PC-3 (cell line): ENCODE results near the gene PRMT3. TPM values are rescaled to one million over a fixed set of nuclear protein-coding genes. Genes with fewer than 3 reads are reported as not detected.

Experiments
- ATAC-seq: fragments of 200-7000 bp; cut with Tn5 transposase; 2 replicates; pipeline ENCODE4 v1.9.1; 2020; ENCODE audit warnings: mild to moderate bottlenecking, moderate library complexity
- BruUV-seq: library from RNA; stranded (reverse); fragments of 400-500 nt; replicated peaks from 2 replicates; lab custom pipeline; 2021; lab: Mats Ljungman, UMichigan
- CTCF ChIA-PET: fragments of 300-600 bp; sonication (Branson Sonifier 250); formaldehyde crosslinking; loops from one replicate; lab custom pipeline; 2022; ENCODE audit warnings: antibody characterized with exemption; lab: Charles Lee
- POLR2A ChIA-PET: fragments of 300-600 bp; sonication (Branson Sonifier 250); formaldehyde crosslinking; loops from one replicate; lab custom pipeline; 2022; ENCODE audit warnings: antibody characterized with exemption; ENCODE audit not compliant: unreplicated experiment; lab: Charles Lee
- DNase-seq: peaks from one replicate; pipeline ENCODE4 v3.0.0-alpha.2; 2015
- H2AFZ ChIP-seq: fragments of 300-600 bp; sonication (generic); 2 replicates; pipeline ENCODE4 v1.6.0; 2016; ENCODE audit warnings: antibody characterized with exemption, low read length
- H3F3A ChIP-seq: fragments of 300-600 bp; sonication (generic); one replicate; pipeline ENCODE4 v1.6.0; 2017; ENCODE audit warnings: antibody characterized with exemption, low read length, control low read depth, mild to moderate bottlenecking; ENCODE audit not compliant: unreplicated experiment
- H3K27ac ChIP-seq: fragments of 300-600 bp; sonication (generic); 2 replicates; pipeline ENCODE4 v1.5.1; 2016; ENCODE audit warnings: mild to moderate bottlenecking, low read length
- H3K27me3 ChIP-seq: fragments of 300-600 bp; sonication (generic); 2 replicates; pipeline ENCODE4 v1.6.1; 2016; ENCODE audit warnings: low read length, mixed read lengths
- H3K36me3 ChIP-seq: fragments of 300-600 bp; sonication (generic); 2 replicates; pipeline ENCODE4 v1.6.1; 2016; ENCODE audit warnings: low read depth, mixed run types, low read length, mixed read lengths
- H3K4me1 ChIP-seq: fragments of 300-600 bp; sonication (generic); 2 replicates; pipeline ENCODE4 v1.5.1; 2016; ENCODE audit warnings: low read length; ENCODE audit not compliant: insufficient read depth
- H3K4me2 ChIP-seq: fragments of 300-600 bp; sonication (generic); 2 replicates; pipeline ENCODE4 v1.6.0; 2016; ENCODE audit warnings: low read length
- H3K4me3 ChIP-seq: fragments of 300-600 bp; sonication (generic); 2 replicates; pipeline ENCODE4 v1.5.1; 2016; ENCODE audit warnings: mild to moderate bottlenecking, low read length, mixed read lengths
- H3K79me2 ChIP-seq: fragments of 300-600 bp; sonication (generic); 2 replicates; pipeline ENCODE4 v1.6.1; 2017; ENCODE audit warnings: low read length, mixed read lengths
- H3K9ac ChIP-seq: fragments of 300-600 bp; sonication (generic); 2 replicates; pipeline ENCODE4 v1.6.0; 2016; ENCODE audit warnings: mild to moderate bottlenecking, low read length
- H3K9me2 ChIP-seq: fragments of 300-600 bp; sonication (generic); replicated peaks from 2 replicates; pipeline ENCODE4 v1.6.1; 2016; ENCODE audit warnings: mixed run types, low read length, mixed read lengths
- H3K9me3 ChIP-seq: fragments of 300-600 bp; sonication (generic); 2 replicates; pipeline ENCODE4 v1.6.1; 2016; ENCODE audit warnings: low read length, mixed read lengths
- H4K20me1 ChIP-seq: fragments of 300-600 bp; sonication (generic); 2 replicates; pipeline ENCODE4 v1.6.1; 2016; ENCODE audit warnings: low read length, mixed read lengths
- CTCF ChIP-seq: fragments of 300-600 bp; sonication (generic); conservative IDR thresholded peaks from 2 replicates; pipeline ENCODE4 v1.5.1; 2017; ENCODE audit warnings: antibody characterized with exemption, low read depth, mild to moderate bottlenecking, low read length
- EZH2 ChIP-seq: fragments of 300-600 bp; sonication (generic); IDR thresholded peaks from one replicate; pipeline ENCODE4 v1.6.1; 2017; ENCODE audit warnings: antibody characterized with exemption, mild to moderate bottlenecking, low read length; ENCODE audit not compliant: unreplicated experiment
- EZH2phosphoT487 ChIP-seq: fragments of 300-600 bp; sonication (generic); IDR thresholded peaks from 2 replicates; pipeline ENCODE4 v1.6.1; 2018; ENCODE audit warnings: mild to moderate bottlenecking, antibody characterized with exemption, low read length, borderline replicate concordance
- intact Hi-C: fragments of 100-400 bp; cut with micrococcal nuclease; formaldehyde crosslinking; loops from 2 replicates; pipeline ENCODE4 v1.9.0; 2023
- total RNA-seq: library from RNA; depleted of rRNA; stranded (reverse); fragments of >200 nt; gene quantifications from 2 replicates; pipeline ENCODE4 v1.2.3, GENCODE V29; 2014

Gene PRMT3
- total RNA-seq, 1 experiment from 2014 or later: 43.7 TPM

- no peak overlapping the region for H3K4me2 ChIP-seq
- ATAC-seq (no peak; the same call in 1 of the 2 replicates), DNase-seq (peak; percentile 24)
- H2AFZ ChIP-seq: peak overlapping the region; percentile 60; the same call in 1 of the 2 replicates
- no peak overlapping the region for H3K9ac ChIP-seq
- no peaks in the 10 kb centered on the region for H3F3A ChIP-seq
- intact Hi-C loops: loop anchor here (5.0 kb wide), 1 partner anchor 803 kb away; no protein-coding TSS in a partner anchor
- H3K36me3 ChIP-seq: no peaks in the 10 kb centered on the region
- no peaks in the 10 kb centered on the region for H4K20me1 ChIP-seq
- H3K9me3 ChIP-seq: no peaks in the 10 kb centered on the region
- ChIA-PET CTCF (no interaction called here), POLR2A (no interaction called here)
- TF ChIP-seq EZH2 (no peak), CTCF (no peak), EZH2phosphoT487 (no peak)
- H3K4me3 ChIP-seq: no peak overlapping the region
- H3K4me1 ChIP-seq: peaks cover 41% of the 10 kb centered on the region
- H3K27me3 ChIP-seq: no peaks in the 10 kb centered on the region
- BruUV-seq: TSS peak; percentile 31
- no peak overlapping the region for H3K27ac ChIP-seq
- peaks cover 21% of the 10 kb centered on the region for H3K79me2 ChIP-seq
- no peaks in the 10 kb centered on the region for H3K9me2 ChIP-seq
These were observed 26.9 kb upstream of the PRMT3 start for GRCh38 chr11:20360650-20361049.

- TF ChIP-seq EZH2 (no peak), EZH2phosphoT487 (no peak), CTCF (no peak)
- Histone ChIP-seq H3K4me3 (no peak overlapping the region), H3K4me1 (peaks cover 56% of the 10 kb centered on the region), H3K9me3 (no peaks in the 10 kb centered on the region), H3K4me2 (no peak overlapping the region), H4K20me1 (no peaks in the 10 kb centered on the region), H3K9me2 (no peaks in the 10 kb centered on the region), H3K27ac (no peak overlapping the region), H3K79me2 (peaks cover 29% of the 10 kb centered on the region), H3K9ac (no peak overlapping the region), H3K27me3 (no peaks in the 10 kb centered on the region), H3K36me3 (no peaks in the 10 kb centered on the region), H3F3A (peaks cover 7% of the 10 kb centered on the region), H2AFZ (no peak overlapping the region)
- ChIA-PET POLR2A (no interaction called here), CTCF (no interaction called here)
- intact Hi-C loops: loop anchor here (5.0 kb wide), 1 partner anchor 805 kb away; no protein-coding TSS in a partner anchor
- ATAC-seq (no peak), DNase-seq (no peak)
- no TSS peak for BruUV-seq
These were observed 25.0 kb upstream of the PRMT3 start for GRCh38 chr11:20362481-20362880.

GRCh38 chr11:20363149-20363499, 24.4 kb upstream of the PRMT3 start:
- peak overlapping the region; percentile 89 for H3K27ac ChIP-seq
- POLR2A ChIA-PET: no interaction called here
- peaks cover 29% of the 10 kb centered on the region for H3K79me2 ChIP-seq
- CTCF ChIA-PET: no interaction called here
- H3K4me2 ChIP-seq: peak overlapping the region; percentile 81
- BruUV-seq: no TSS peak
- H3K4me3 ChIP-seq: peak overlapping the region; percentile 67
- TF ChIP-seq CTCF (no peak), EZH2 (no peak), EZH2phosphoT487 (no peak)
- no peak for ATAC-seq
- H3K9me2 ChIP-seq: no peaks in the 10 kb centered on the region
- H3K27me3 ChIP-seq: no peaks in the 10 kb centered on the region
- peak; percentile 5 for DNase-seq
- H3K4me1 ChIP-seq: peaks cover 58% of the 10 kb centered on the region
- intact Hi-C loops: loop anchor here (5.0 kb wide), 1 partner anchor 806 kb away; no protein-coding TSS in a partner anchor
- peak overlapping the region; percentile 74 for H2AFZ ChIP-seq
- no peaks in the 10 kb centered on the region for H3K36me3 ChIP-seq
- peaks cover 8% of the 10 kb centered on the region for H3F3A ChIP-seq
- H3K9me3 ChIP-seq: no peaks in the 10 kb centered on the region
- H4K20me1 ChIP-seq: no peaks in the 10 kb centered on the region
- H3K9ac ChIP-seq: peak overlapping the region; percentile 97
